GM19351 (cell line): Measurements from ENCODE around the gene PVRIG.
"Not testable (repeated sequence)": the region's sequence is repeated elsewhere in the genome, so short reads cannot be mapped to it uniquely, and the experiment has no call there.

Experiments used
- ATAC-seq: cut with Tn5 transposase; IDR thresholded peaks from one replicate; pipeline ENCODE4 v1.9.1; 2021; ENCODE audit warnings: mild to moderate bottlenecking, moderate library complexity; ENCODE audit not compliant: unreplicated experiment

The PVRIG gene

DNA sequence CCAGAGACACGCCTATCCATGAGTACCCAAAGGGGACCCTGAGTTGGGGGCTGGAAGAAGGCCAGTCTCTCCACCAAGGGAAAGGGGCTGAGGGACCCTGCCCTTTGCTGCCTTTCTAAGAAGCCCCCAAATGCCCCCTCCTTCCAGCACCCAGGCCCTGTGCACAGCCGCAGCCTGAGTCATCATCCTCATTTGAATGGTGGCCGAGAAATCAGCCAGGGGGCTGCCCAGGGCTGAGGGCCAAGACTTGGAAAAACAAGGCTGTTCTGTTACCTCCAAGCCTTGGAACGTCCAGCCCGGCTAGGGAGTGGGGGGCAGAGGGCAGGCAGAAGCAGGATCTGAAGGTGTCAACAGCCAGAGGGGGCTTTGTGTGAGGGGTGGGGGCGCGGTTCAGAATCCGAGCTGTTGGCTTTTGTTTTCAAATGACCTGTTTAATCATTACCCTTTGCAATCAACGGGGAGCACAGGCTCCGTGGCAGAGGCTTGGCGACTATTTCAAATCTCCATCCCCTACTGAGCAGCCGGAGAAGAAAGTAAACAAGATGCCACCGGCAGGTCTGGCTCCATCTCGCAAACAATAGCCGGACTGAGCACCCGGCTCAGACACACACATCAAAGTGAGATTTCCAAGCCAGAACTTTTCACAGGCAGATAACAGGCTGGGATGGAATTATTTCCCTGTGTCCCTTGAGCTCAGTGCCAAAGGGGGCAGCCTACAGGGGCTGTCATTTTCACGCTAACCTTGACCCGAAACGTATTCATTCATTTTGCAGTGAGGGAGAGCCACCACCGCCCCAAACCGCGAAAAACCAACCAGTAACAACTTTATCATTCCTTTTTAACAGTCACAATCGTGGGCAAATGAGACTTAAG is 50.5 kb downstream of the PVRIG start:
- ATAC-seq: not testable (repeated sequence)
